ENCODE measurements around the gene ADCYAP1R1. TPM values are rescaled to one million over a fixed set of nuclear protein-coding genes. Genes with fewer than 3 reads are reported as not detected.

The ADCYAP1R1 gene
- total RNA-seq, 1 experiment from 2014 or later, result not detected

DNA sequence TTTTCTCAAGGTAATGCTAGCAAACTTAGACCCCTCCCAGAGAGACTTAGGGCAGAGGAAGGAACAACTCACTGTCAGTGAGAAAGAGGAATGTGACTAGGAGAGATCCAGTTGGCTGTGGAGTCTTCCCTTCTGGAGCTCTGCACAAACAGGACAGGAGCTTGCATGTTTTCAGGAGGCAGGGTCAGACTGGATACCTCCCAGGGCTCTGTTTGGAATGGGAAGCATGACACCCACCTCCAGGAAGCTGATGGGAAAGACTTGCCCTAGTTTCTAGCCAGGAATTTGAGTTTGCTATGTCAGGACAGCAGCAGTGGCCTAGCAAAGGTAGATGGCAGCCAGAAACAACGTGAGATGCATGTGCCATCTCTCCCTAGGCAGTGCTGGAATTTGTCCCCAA, 47.7 kb upstream of the ADCYAP1R1 start:
- DNase-seq, result no peak
- Histone ChIP-seq H3K79me2 (ENCODE audit: low read depth) (no peaks in the 10 kb centered on the region), H3K4me2 (no peak overlapping the region), H3F3A (ENCODE audit: insufficient read depth, low read depth) (no peaks in the 10 kb centered on the region), H4K20me1 (ENCODE audit: insufficient read depth) (no peaks in the 10 kb centered on the region), H3K4me3 (no peak overlapping the region), H3K9me3 (ENCODE audit: insufficient read depth, low read depth) (no peaks in the 10 kb centered on the region), H2AFZ (no peak overlapping the region), H3K27me3 (ENCODE audit: insufficient read depth, low read depth) (peaks cover 99% of the 10 kb centered on the region), H3K4me1 (replicated peaks; ENCODE audit: insufficient read depth) (no peaks in the 10 kb centered on the region), H3K9me2 (ENCODE audit: insufficient read depth) (no peaks in the 10 kb centered on the region), H3K27ac (no peak overlapping the region), H3K36me3 (ENCODE audit: low read depth) (no peaks in the 10 kb centered on the region)
- TF ChIP-seq, protein P1, sequence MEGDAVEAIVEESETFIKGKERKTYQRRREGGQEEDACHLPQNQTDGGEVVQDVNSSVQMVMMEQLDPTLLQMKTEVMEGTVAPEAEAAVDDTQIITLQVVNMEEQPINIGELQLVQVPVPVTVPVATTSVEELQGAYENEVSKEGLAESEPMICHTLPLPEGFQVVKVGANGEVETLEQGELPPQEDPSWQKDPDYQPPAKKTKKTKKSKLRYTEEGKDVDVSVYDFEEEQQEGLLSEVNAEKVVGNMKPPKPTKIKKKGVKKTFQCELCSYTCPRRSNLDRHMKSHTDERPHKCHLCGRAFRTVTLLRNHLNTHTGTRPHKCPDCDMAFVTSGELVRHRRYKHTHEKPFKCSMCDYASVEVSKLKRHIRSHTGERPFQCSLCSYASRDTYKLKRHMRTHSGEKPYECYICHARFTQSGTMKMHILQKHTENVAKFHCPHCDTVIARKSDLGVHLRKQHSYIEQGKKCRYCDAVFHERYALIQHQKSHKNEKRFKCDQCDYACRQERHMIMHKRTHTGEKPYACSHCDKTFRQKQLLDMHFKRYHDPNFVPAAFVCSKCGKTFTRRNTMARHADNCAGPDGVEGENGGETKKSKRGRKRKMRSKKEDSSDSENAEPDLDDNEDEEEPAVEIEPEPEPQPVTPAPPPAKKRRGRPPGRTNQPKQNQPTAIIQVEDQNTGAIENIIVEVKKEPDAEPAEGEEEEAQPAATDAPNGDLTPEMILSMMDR (conservative IDR thresholded peaks at IDR 0.05), result no peak
- TF ChIP-seq EZH2 (IDR thresholded peaks at IDR 0.05; ENCODE audit: low read depth), result no peak
- POLR2A ChIA-PET (ENCODE audit: unreplicated experiment), result no interaction called here
- BruUV-seq (replicated peaks), result no TSS peak
- intact Hi-C loops (cut with micrococcal nuclease; ENCODE audit: unreplicated experiment), result no loop called here
- CTCF ChIA-PET, result no interaction called here

DNA sequence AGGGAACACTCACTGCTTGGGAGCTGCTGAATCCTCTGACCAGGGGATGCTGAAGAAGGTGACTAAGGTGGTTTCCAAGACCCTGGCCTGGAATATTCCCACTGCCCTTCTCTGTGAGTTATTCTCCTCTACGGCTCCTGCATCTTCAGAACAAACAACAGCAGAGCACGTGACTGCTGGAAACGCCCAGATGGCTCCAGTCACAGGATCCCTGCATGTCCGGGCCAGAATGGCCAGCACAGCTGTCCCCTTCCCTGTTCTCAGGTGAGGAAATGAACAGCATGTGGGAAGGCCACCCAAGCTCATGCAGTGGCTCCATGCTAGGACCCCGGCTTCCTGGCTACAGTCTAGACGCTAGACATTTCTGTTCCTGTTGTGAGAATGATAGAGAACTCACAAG, 45.3 kb upstream of the ADCYAP1R1 start:
- H3F3A ChIP-seq (ENCODE audit: insufficient read depth, low read depth), result no peaks in the 10 kb centered on the region
- H4K20me1 ChIP-seq (ENCODE audit: insufficient read depth), result no peaks in the 10 kb centered on the region
- no peak overlapping the region for H2AFZ ChIP-seq
- no peaks in the 10 kb centered on the region for H3K79me2 ChIP-seq (ENCODE audit: low read depth)
- no peak overlapping the region for H3K4me2 ChIP-seq
- H3K9me3 ChIP-seq (ENCODE audit: insufficient read depth, low read depth), result no peaks in the 10 kb centered on the region
- no peaks in the 10 kb centered on the region for H3K4me1 ChIP-seq (replicated peaks; ENCODE audit: insufficient read depth)
- no peak overlapping the region for H3K27ac ChIP-seq
- TF ChIP-seq EZH2 (IDR thresholded peaks at IDR 0.05; ENCODE audit: low read depth), result no peak
- TF ChIP-seq, protein P1 (conservative IDR thresholded peaks at IDR 0.05), result no peak
- BruUV-seq (replicated peaks), result no TSS peak
- peaks cover 94% of the 10 kb centered on the region for H3K27me3 ChIP-seq (ENCODE audit: insufficient read depth, low read depth)
- ChIA-PET POLR2A (ENCODE audit: unreplicated experiment) (no interaction called here), CTCF (no interaction called here)
- H3K36me3 ChIP-seq (ENCODE audit: low read depth), result no peaks in the 10 kb centered on the region
- DNase-seq, result no peak
- no peaks in the 10 kb centered on the region for H3K9me2 ChIP-seq (ENCODE audit: insufficient read depth)
- no peak overlapping the region for H3K4me3 ChIP-seq
- intact Hi-C loops (cut with micrococcal nuclease; ENCODE audit: unreplicated experiment), result no loop called here

DNA sequence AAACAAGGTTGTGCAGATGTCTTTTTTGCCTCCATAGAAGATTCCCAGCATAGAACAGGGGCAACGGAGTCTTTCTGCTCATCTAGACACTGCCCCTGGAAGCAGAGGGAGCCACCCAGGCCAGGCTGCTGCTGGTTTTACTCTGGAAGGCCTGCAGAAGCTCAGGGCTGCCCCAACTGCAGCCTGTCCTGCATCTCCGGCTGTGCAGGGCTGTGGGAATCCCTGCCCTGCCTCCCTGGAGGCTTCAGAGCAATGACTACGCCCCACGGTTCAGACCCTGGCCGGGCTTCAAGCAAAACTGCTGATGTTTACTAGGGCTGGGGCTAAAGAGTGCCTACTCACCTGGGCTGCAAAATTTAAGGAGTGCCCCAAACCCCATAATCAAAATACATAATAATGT, 44.5 kb upstream of the ADCYAP1R1 start:
- Histone ChIP-seq H3K9me2 (ENCODE audit: insufficient read depth) (no peaks in the 10 kb centered on the region), H3K79me2 (ENCODE audit: low read depth) (no peaks in the 10 kb centered on the region), H3K4me2 (no peak overlapping the region), H3F3A (ENCODE audit: insufficient read depth, low read depth) (no peaks in the 10 kb centered on the region), H3K9me3 (ENCODE audit: insufficient read depth, low read depth) (no peaks in the 10 kb centered on the region), H2AFZ (no peak overlapping the region), H3K4me1 (replicated peaks; ENCODE audit: insufficient read depth) (no peaks in the 10 kb centered on the region), H3K27me3 (ENCODE audit: insufficient read depth, low read depth) (peaks cover 89% of the 10 kb centered on the region), H3K4me3 (no peak overlapping the region), H3K36me3 (ENCODE audit: low read depth) (no peaks in the 10 kb centered on the region), H4K20me1 (ENCODE audit: insufficient read depth) (no peaks in the 10 kb centered on the region), H3K27ac (no peak overlapping the region)
- BruUV-seq (replicated peaks), result no TSS peak
- no peak for TF ChIP-seq EZH2 (IDR thresholded peaks at IDR 0.05; ENCODE audit: low read depth)
- TF ChIP-seq, protein P1 (conservative IDR thresholded peaks at IDR 0.05), result no peak
- no peak for DNase-seq
- CTCF ChIA-PET, result no interaction called here
- POLR2A ChIA-PET (ENCODE audit: unreplicated experiment), result no interaction called here
- intact Hi-C loops (cut with micrococcal nuclease; ENCODE audit: unreplicated experiment), result no loop called here

Measured in PC-9 (cell line).